NB4 (cell line): ENCODE measurements around the gene KIF22.

Experiments used
- CTCF ChIP-seq: IDR thresholded peaks from one replicate; pipeline ENCODE4 v1.5.1; 2012; ENCODE audit warnings: low read depth, low read length
- POLR2A ChIP-seq: IDR thresholded peaks from 2 replicates; pipeline ENCODE4 v1.6.1; 2011; ENCODE audit warnings: mild to moderate bottlenecking; ENCODE audit not compliant: insufficient read length; ENCODE audit errors: extremely low read depth

GRCh38 chr16:29804020-29804419 is 13.5 kb downstream of the KIF22 start:
- no peak for TF ChIP-seq CTCF
- TF ChIP-seq POLR2A: no peak
